AG04449 (cell line): ENCODE data around the gene RBM46.

Experiments
- CTCF ChIA-PET: fragments of 350-600 bp; formaldehyde crosslinking; extraction: SDS; loops from one replicate; lab custom pipeline; 2021; ENCODE audit warnings: antibody characterized with exemption; lab: Yijun Ruan, JAX
- POLR2A ChIA-PET: fragments of 400-600, 350-600 bp; formaldehyde crosslinking; extraction: SDS; loops from one replicate; lab custom pipeline; 2020; ENCODE audit warnings: antibody characterized with exemption, inconsistent platforms; lab: Yijun Ruan, JAX
- DNase-seq: peaks from one replicate; pipeline ENCODE4 v3.0.0-alpha.2; 2010; ENCODE audit warnings: low read depth, low spot score
- H3K4me3 ChIP-seq: 2 replicates; pipeline ENCODE4 v1.5.1; 2011; ENCODE audit warnings: low read depth, mild to moderate bottlenecking, control low read depth, low read length
- CTCF ChIP-seq: IDR thresholded peaks from one replicate; pipeline ENCODE4 v1.5.1; 2011; ENCODE audit warnings: mild to moderate bottlenecking, moderate library complexity, low read length, control low read depth, inconsistent platforms; ENCODE audit not compliant: insufficient read depth; ENCODE audit errors: missing control alignments

RBM46 gene

DNA sequence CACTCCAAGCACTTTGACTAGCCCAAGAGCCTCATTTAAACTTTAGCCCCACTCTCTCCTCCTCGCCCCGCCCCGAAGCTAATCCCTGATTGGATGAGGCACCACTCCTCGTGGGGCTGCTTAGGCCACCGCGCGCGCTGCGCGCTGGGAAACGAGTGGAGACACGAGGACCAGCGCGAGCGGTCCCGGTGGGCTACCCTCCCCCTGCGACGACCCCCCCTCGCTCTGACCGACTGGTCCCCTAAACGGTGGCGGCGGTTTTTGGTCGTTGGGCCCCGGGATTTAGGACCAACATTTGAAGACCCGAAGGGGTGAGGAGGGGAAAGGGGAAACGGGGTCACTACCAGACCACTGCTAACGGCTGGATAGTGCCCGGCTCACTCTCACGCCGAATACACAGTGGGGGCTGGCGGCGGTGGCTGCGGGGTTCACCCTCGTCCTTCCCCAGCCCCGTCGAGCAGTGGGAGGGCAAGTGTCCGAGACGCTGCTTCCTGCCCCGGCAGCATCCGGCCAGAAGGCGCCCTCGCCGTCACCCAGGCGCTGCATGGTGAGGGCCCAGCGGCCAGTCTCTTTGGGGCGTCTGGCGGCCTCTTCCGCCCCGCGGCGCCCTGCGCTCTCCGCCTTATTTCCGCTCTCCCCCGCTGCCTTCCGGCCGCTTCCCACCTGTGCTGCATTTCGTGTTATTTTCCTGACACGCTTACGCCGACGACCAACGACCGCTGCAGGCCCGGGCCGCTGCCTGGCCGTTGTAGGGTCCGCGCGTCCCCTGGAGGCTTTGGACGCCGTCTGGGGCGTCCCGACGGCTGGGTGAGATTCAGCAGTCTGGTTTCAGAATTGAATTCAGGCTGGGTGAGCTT, at the start of gene RBM46:
TSS of gene RBM46 (plus strand) at position 147 of the 857 bp plus-strand sequence. CDS start 15,481 bp downstream, outside the sequence.
- no peak within 1 kb of the TSS for H3K4me3 ChIP-seq
- POLR2A ChIA-PET = no interaction called here
- no peak for TF ChIP-seq CTCF
- no peak for DNase-seq
- CTCF ChIA-PET = interaction anchor here (0.7 to 1.6 kb wide), 5 partner anchors 95 to 229 kb away, joined by 3 to 4 read pairs (median 3); no protein-coding TSS in a partner anchor

GRCh38 chr4:154731756-154732155, 49.3 kb upstream of the RBM46 start:
- ChIA-PET POLR2A (no interaction called here), CTCF (no interaction called here)
- TF ChIP-seq CTCF = no peak

GRCh38 chr4:154732669-154733068, 48.4 kb upstream of the RBM46 start:
- POLR2A ChIA-PET = no interaction called here
- no peak for DNase-seq
- no peak for TF ChIP-seq CTCF
- CTCF ChIA-PET = no interaction called here
- H3K4me3 ChIP-seq = no peak overlapping the region

More at GRCh38 chr4:154731756-154732155, 49.3 kb upstream of the RBM46 start:
- no peak for DNase-seq
- H3K4me3 ChIP-seq = no peak overlapping the region

DNA sequence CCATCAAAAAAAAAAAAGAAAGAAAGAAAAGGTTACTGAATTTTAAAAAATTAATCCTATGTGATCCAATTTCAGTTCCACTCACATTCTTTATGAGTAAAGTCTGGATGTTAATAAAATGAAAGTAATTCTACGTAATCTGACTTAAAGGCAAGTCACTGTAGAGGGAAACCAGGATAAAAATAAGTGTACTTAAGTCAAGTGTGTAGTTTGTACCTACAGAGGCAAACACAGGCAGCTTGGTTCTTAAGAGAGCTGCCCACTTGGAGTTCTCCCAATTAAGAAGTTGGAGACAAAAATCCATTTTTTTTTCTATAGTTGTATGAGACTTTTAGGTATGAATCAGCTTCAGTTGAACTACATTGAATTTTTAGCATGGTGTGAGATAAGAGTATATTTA, 44.3 kb upstream of the RBM46 start:
- ChIA-PET POLR2A (no interaction called here), CTCF (no interaction called here)
- no peak for DNase-seq
- no peak for TF ChIP-seq CTCF
- H3K4me3 ChIP-seq = no peak overlapping the region

DNA sequence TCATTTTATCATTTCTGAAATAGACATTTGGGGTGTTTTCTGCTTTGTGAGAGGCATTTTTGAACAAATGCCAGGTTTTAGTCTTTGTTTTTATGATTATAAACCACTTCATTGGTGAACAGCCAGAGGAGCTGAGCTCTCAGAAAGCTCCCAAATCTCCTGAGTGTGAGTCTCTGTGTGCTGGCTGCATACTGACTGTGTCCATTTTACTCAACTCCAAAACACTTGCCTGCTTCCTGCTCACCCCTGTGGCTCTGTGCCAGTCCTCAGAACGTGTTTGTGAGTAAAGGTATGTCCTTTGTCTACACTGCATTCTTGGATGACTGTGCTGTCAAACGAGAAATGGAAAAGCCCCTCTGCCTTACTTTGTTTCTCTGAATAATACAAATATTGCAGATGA, 42.6 kb upstream of the RBM46 start:
- ChIA-PET POLR2A (no interaction called here), CTCF (no interaction called here)
- H3K4me3 ChIP-seq = no peak overlapping the region
- no peak for DNase-seq
- no peak for TF ChIP-seq CTCF

DNA sequence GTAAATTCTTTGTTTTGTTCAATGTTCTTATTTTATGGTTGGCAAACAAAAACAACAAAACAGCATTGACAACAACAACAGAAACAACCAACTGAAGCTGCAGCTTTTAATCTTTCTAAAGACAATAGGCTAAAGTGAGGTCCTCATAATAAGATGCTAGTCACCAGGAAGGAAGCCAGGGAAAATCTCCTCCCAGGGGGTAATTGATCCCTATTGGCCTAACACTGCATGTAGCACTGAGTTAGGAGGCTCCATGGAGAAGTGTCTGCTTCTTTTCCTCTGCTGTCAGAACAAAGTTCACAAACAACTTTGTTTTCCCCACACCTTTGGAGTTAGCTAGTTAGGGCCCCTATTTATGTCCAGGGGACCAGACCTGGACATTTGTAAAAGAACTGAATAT, 42.0 kb upstream of the RBM46 start:
- CTCF ChIA-PET = no interaction called here
- POLR2A ChIA-PET = no interaction called here
- TF ChIP-seq CTCF = no peak
- DNase-seq = no peak
- H3K4me3 ChIP-seq = no peak overlapping the region
